CD4-positive, alpha-beta T cell treated with Interleukin-6 at 100 ng/mL for 8 hours (primary cell): ENCODE measurements around the gene PRMT7.
"Not testable (repeated sequence)": the region's sequence is repeated elsewhere in the genome, so short reads cannot be mapped to it uniquely, and the experiment has no call there.

Source experiments
- DNase-seq: peaks from one replicate; pipeline ENCODE4 v3.0.0-alpha.2; 2020; ENCODE audit warnings: mixed read lengths, low spot score

PRMT7 gene

GRCh38 chr16:68283801-68284598 lies 26.8 kb upstream of the PRMT7 start:
- DNase-seq, result no peak

- DNase-seq, result no peak
Observed at GRCh38 chr16:68284847-68285246, 26.0 kb upstream of the PRMT7 start.

GRCh38 chr16:68285683-68286082 lies 25.1 kb upstream of the PRMT7 start:
- no peak for DNase-seq

- DNase-seq, result peak; percentile 71
Observed at GRCh38 chr16:68286153-68287074, 24.4 kb upstream of the PRMT7 start.

- peak; percentile 67 for DNase-seq
Observed at GRCh38 chr16:68287276-68288251, 23.3 kb upstream of the PRMT7 start.

- DNase-seq, result no peak
Observed at GRCh38 chr16:68288252-68288650, 22.6 kb upstream of the PRMT7 start.

- DNase-seq, result not testable (repeated sequence)
Observed at GRCh38 chr16:68288796-68289195, 22.0 kb upstream of the PRMT7 start.

GRCh38 chr16:68289202-68289601 lies 21.6 kb upstream of the PRMT7 start:
- DNase-seq, result no peak

GRCh38 chr16:68289621-68290329 lies 21.0 kb upstream of the PRMT7 start:
- DNase-seq, result peak; percentile 51

- DNase-seq, result no peak
Observed at GRCh38 chr16:68290450-68290849, 20.4 kb upstream of the PRMT7 start.

- DNase-seq, result no peak
Observed at GRCh38 chr16:68291227-68291626, 19.6 kb upstream of the PRMT7 start.

- no peak for DNase-seq
Observed at GRCh38 chr16:68292425-68292824, 18.4 kb upstream of the PRMT7 start.

GRCh38 chr16:68296291-68296690 lies 14.5 kb upstream of the PRMT7 start:
- DNase-seq, result no peak

- DNase-seq, result no peak
Observed at GRCh38 chr16:68296693-68297092, 14.1 kb upstream of the PRMT7 start.

GRCh38 chr16:68297908-68298307 lies 12.9 kb upstream of the PRMT7 start:
- DNase-seq, result no peak

- DNase-seq, result no peak
Observed at GRCh38 chr16:68298312-68298711, 12.5 kb upstream of the PRMT7 start.

GRCh38 chr16:68298907-68299561 lies 11.8 kb upstream of the PRMT7 start:
- no peak for DNase-seq

GRCh38 chr16:68299571-68300453 lies 11.0 kb upstream of the PRMT7 start:
- no peak for DNase-seq

GRCh38 chr16:68300734-68301459 lies 9.9 kb upstream of the PRMT7 start:
- DNase-seq, result no peak
